ENCODE measurements around the gene LIMK1.
A peak's percentile ranks its signal among the peaks of the same experiment; 100 is the strongest.

LIMK1 gene

DNA sequence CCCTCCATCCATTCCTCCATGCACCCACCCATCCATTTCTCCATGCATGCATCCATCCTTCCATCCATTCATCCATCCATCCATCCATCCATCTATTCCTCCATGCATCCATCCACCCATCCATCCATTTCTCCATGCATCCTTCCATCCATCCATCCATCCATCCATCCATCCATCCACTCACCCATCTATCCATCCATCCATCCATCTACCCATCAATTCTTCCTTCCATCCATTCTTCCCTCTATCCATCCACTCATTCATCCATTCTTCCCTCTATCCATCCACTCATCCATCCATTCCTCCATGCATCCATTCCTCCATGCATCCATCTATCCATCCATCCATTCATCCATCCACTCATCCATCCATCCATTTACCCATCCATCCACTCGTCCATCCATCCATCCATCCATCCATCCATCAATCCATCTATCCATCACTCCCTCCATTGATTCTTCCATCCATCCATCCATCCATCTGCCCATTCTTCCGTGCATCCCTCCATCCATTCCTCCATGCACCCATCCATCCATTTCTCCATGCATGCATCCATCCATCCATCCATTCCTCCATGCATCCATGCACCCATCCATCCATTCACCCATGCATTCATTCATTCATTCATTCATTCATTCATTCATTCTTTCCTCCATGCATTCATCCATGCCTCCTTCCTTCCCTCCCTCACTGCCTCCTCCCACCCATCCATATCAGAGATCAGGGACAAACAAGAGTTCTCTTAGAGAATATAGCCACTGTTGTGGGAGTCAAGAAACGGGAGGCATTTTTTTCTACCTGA, 33.4 kb upstream of the LIMK1 start:
- Histone ChIP-seq H3K36me3 (ENCODE audit: control insufficient read depth, insufficient read depth, low read length) (no peaks in the 10 kb centered on the region), H3K27ac (no peak overlapping the region), H3K9ac (no peak overlapping the region), H2AFZ (no peak overlapping the region), H3K27me3 (ENCODE audit: control insufficient read depth, insufficient read depth, low read length) (no peaks in the 10 kb centered on the region), H3K4me1 (no peaks in the 10 kb centered on the region), H3K9me3 (ENCODE audit: control insufficient read depth, low read length) (no peaks in the 10 kb centered on the region), H3K4me2 (ENCODE audit: low read length) (no peak overlapping the region), H3K79me2 (no peaks in the 10 kb centered on the region), H3K4me3 (ENCODE audit: low read depth, low read length) (no peak overlapping the region)
- TF ChIP-seq, protein P1, sequence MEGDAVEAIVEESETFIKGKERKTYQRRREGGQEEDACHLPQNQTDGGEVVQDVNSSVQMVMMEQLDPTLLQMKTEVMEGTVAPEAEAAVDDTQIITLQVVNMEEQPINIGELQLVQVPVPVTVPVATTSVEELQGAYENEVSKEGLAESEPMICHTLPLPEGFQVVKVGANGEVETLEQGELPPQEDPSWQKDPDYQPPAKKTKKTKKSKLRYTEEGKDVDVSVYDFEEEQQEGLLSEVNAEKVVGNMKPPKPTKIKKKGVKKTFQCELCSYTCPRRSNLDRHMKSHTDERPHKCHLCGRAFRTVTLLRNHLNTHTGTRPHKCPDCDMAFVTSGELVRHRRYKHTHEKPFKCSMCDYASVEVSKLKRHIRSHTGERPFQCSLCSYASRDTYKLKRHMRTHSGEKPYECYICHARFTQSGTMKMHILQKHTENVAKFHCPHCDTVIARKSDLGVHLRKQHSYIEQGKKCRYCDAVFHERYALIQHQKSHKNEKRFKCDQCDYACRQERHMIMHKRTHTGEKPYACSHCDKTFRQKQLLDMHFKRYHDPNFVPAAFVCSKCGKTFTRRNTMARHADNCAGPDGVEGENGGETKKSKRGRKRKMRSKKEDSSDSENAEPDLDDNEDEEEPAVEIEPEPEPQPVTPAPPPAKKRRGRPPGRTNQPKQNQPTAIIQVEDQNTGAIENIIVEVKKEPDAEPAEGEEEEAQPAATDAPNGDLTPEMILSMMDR (IDR thresholded peaks at IDR 0.05): no peak

GRCh38 chr7:74051193-74051592, 32.4 kb upstream of the LIMK1 start:
- no peak overlapping the region for H3K27ac ChIP-seq
- no peaks in the 10 kb centered on the region for H3K27me3 ChIP-seq (ENCODE audit: control insufficient read depth, insufficient read depth, low read length)
- no peaks in the 10 kb centered on the region for H3K9me3 ChIP-seq (ENCODE audit: control insufficient read depth, low read length)
- H3K4me3 ChIP-seq (ENCODE audit: low read depth, low read length): no peak overlapping the region
- no peaks in the 10 kb centered on the region for H3K4me1 ChIP-seq
- H2AFZ ChIP-seq: no peak overlapping the region
- H3K36me3 ChIP-seq (ENCODE audit: control insufficient read depth, insufficient read depth, low read length): no peaks in the 10 kb centered on the region
- no peak overlapping the region for H3K9ac ChIP-seq
- no peak overlapping the region for H3K4me2 ChIP-seq (ENCODE audit: low read length)
- TF ChIP-seq, protein P1 (IDR thresholded peaks at IDR 0.05): no peak
- no peaks in the 10 kb centered on the region for H3K79me2 ChIP-seq

DNA sequence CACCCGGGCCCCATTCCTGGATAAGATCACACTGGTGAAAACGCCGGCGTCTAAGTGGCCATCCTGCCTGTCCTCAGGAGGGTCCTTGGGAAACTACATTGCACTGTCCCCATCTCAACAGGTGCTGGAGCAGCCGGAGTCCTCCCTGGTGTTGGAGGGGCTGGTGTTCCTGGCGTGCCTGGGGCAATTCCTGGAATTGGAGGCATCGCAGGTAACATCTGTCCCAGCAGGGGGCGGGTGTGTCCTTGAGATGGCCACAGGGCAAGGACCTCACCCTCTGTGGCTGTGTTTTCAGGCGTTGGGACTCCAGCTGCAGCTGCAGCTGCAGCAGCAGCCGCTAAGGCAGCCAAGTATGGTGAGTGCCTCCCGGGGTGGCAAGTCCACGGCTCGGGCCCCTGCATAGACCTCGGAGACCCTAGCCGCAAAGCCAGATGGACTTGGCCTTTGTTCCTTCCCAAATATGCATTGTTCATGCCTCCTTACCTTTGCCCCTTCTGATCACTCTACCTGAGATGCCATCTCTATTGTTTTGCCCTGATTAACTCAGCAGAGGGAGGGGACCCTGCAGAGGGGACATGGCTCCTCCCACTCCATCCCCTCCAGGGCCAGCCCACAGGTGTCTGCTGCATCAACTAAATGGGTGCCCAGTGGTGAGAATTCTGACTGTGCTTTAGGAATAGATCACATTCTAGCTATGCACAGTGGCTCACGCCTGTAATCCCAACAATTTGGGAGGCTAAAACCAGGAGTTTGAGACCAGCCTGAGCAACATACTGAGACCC, 31.8 kb upstream of the LIMK1 start:
- Histone ChIP-seq H2AFZ (no peak overlapping the region), H3K36me3 (ENCODE audit: control insufficient read depth, insufficient read depth, low read length) (no peaks in the 10 kb centered on the region), H3K79me2 (no peaks in the 10 kb centered on the region), H3K9me3 (ENCODE audit: control insufficient read depth, low read length) (no peaks in the 10 kb centered on the region), H3K4me1 (no peaks in the 10 kb centered on the region), H3K27me3 (ENCODE audit: control insufficient read depth, insufficient read depth, low read length) (no peaks in the 10 kb centered on the region), H3K9ac (no peak overlapping the region), H3K4me2 (ENCODE audit: low read length) (no peak overlapping the region), H3K27ac (no peak overlapping the region), H3K4me3 (ENCODE audit: low read depth, low read length) (no peak overlapping the region)
- TF ChIP-seq, protein P1 (IDR thresholded peaks at IDR 0.05): peak; percentile 23

DNA sequence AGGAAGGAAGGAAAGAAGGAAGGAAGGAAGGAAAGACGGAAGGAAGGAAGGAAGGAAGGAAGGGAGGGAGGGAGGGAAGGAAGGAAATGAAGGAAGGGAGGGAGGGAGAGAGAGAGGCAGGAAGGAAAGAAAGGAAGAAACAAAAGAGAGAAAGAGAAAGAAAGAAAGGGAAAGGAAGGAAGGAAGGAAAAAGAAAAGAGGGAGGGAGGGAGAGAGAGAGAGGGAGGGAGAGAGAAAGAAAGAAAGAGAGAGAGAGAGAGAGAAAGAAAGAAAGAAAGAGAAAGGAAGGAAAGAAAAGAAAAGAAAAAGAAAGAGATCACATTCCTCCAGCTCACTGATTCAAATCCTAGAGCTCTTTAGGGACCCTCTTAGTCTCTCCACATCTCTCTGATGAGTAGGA, 31.0 kb upstream of the LIMK1 start:
- Histone ChIP-seq H3K36me3 (ENCODE audit: control insufficient read depth, insufficient read depth, low read length) (no peaks in the 10 kb centered on the region), H3K4me1 (no peaks in the 10 kb centered on the region), H3K27me3 (ENCODE audit: control insufficient read depth, insufficient read depth, low read length) (no peaks in the 10 kb centered on the region), H3K9me3 (ENCODE audit: control insufficient read depth, low read length) (no peaks in the 10 kb centered on the region), H3K4me3 (ENCODE audit: low read depth, low read length) (no peak overlapping the region), H3K4me2 (ENCODE audit: low read length) (no peak overlapping the region), H3K79me2 (no peaks in the 10 kb centered on the region), H2AFZ (no peak overlapping the region), H3K27ac (no peak overlapping the region), H3K9ac (no peak overlapping the region)
- TF ChIP-seq, protein P1 (IDR thresholded peaks at IDR 0.05): no peak
